ENCODE results near the gene NUP153. TPM values are rescaled to one million over a fixed set of nuclear protein-coding genes. Genes with fewer than 3 reads are reported as not detected.
A peak's percentile ranks its signal among the peaks of the same experiment; 100 is the strongest.

NUP153 gene
- total and polyA plus RNA-seq, 8 donors: 3.8 to 17.4 (median 11.0) TPM

DNA sequence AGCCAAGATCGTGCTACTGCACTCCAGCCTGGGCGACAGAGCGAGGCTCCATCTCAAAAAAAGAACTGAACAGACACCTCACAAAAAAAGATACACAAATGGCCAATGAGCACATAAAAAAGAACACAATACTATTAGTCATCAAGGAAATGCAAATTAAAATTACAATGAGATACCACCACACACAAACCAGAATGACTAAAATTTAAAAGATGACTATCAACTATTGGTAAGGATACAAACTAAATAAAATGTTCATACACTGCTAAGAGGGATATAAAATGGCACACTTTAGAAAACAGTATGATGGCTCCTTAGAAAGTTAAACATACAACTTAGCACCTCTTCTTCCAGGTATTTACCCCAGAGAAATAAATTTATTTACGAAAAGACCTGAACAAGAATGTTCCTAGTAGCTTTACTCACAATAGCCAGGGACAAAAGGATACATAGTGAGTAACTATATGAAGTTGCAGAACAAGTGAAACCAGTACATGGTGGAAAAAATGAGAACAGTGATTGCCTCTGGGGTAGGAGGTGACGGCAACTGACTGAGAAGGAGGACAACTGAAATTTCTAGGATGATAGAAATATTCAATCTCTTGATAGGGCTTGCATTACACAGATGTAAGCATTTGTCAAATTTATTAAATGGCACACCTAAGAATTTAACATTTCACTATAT is 53.4 kb downstream of the NUP153 start:
- no peak for DNase-seq
- H3K4me3 ChIP-seq: no peak overlapping the region
- TF ChIP-seq, protein P1, sequence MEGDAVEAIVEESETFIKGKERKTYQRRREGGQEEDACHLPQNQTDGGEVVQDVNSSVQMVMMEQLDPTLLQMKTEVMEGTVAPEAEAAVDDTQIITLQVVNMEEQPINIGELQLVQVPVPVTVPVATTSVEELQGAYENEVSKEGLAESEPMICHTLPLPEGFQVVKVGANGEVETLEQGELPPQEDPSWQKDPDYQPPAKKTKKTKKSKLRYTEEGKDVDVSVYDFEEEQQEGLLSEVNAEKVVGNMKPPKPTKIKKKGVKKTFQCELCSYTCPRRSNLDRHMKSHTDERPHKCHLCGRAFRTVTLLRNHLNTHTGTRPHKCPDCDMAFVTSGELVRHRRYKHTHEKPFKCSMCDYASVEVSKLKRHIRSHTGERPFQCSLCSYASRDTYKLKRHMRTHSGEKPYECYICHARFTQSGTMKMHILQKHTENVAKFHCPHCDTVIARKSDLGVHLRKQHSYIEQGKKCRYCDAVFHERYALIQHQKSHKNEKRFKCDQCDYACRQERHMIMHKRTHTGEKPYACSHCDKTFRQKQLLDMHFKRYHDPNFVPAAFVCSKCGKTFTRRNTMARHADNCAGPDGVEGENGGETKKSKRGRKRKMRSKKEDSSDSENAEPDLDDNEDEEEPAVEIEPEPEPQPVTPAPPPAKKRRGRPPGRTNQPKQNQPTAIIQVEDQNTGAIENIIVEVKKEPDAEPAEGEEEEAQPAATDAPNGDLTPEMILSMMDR (IDR thresholded peaks at IDR 0.05): no peak
- FAIRE-seq: no peak
- no peaks in the 10 kb centered on the region for H3K27me3 ChIP-seq
- no peaks in the 10 kb centered on the region for H3K9me3 ChIP-seq
- intact Hi-C loops (cut with DNase I): no loop called here
- WGBS, 2 donors: 78 to 79% methylated on average over 5 of the region's 5 CpGs
- peaks cover 0 to 20% (median 0%) of the 10 kb centered on the region in 3 donors for H3K36me3 ChIP-seq
- peaks cover 0 to 17% (median 6%) of the 10 kb centered on the region in 3 donors for H3K4me1 ChIP-seq
- no peak for ATAC-seq
- no peak overlapping the region for H3K27ac ChIP-seq

DNA sequence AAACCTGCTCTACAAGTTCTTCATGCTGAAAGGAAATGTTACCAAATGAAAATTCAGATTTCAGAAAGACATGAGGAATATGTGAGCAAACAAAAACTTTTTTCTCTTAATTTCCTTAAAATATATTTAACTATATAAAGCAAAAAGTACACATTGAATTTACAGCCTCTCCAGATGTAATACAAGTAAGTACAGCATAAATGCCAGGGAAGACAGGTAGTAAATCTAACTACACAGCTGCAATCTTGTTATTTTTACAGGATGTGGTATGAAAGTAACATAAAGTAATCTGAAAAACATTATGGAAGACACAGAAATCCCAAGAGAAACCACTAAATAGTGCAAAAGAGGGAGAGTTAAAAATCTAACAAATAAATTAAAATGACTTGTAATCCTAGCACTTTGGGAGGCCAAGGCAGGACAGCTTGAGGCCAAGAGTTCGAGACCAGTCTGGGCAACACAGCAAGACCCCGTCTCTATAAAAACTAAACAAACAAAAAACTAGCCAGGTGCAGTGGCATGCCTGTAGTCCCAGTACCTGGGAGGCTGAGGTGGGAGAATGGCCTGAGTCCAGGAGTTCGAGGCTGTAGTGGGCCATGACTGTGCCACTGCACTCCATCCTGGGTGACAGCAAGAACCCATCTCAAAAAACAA is 55.9 kb downstream of the NUP153 start:
- Histone ChIP-seq H3K9me3 (no peaks in the 10 kb centered on the region), H3K4me3 (no peak overlapping the region), H3K27me3 (no peaks in the 10 kb centered on the region), H3K4me1 (peaks cover 0 to 17% (median 6%) of the 10 kb centered on the region in 3 donors), H3K36me3 (peaks cover 0 to 29% (median 0%) of the 10 kb centered on the region in 3 donors), H3K27ac (peak overlapping the region in 2 of 4 donors; percentile 14 to 30)
- 76 to 77% methylated on average over 3 of the region's 3 CpGs for WGBS, 2 donors
- TF ChIP-seq, protein P1 (IDR thresholded peaks at IDR 0.05): no peak
- FAIRE-seq: no peak
- intact Hi-C loops (cut with DNase I): no loop called here
- DNase-seq: no peak
- peak in 2 of 4 donors; percentile 13 to 16 for ATAC-seq

DNA sequence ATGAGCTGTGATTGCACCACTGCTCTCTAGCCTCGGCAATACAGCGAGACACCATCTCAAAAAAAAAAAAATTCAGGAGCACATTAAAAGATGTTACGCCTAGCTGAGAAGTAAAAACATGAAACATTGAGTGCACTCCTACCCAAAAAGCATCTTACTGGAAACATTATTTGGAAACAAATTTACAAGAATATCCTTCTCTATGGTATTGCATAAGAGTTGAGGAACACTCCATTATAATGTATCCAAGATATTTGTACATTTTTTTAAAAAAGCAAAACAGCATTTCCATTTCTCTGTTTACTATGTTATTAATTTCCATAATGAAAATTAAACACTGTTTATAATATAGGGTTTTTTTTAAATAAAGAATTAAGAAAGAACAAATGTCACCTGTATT is 58.0 kb downstream of the NUP153 start:
- H3K4me3 ChIP-seq: no peak overlapping the region
- 94 to 98% methylated on average over 3 of the region's 3 CpGs for WGBS, 2 donors
- H3K27ac ChIP-seq: no peak overlapping the region
- DNase-seq (no peak), FAIRE-seq (peak; percentile 65), ATAC-seq (no peak)
- peaks cover 0 to 40% (median 5%) of the 10 kb centered on the region in 3 donors for H3K36me3 ChIP-seq
- TF ChIP-seq, protein P1 (IDR thresholded peaks at IDR 0.05): no peak
- intact Hi-C loops (cut with DNase I): no loop called here
- peaks cover 0 to 17% (median 6%) of the 10 kb centered on the region in 3 donors for H3K4me1 ChIP-seq
- no peaks in the 10 kb centered on the region for H3K9me3 ChIP-seq
- H3K27me3 ChIP-seq: no peaks in the 10 kb centered on the region

DNA sequence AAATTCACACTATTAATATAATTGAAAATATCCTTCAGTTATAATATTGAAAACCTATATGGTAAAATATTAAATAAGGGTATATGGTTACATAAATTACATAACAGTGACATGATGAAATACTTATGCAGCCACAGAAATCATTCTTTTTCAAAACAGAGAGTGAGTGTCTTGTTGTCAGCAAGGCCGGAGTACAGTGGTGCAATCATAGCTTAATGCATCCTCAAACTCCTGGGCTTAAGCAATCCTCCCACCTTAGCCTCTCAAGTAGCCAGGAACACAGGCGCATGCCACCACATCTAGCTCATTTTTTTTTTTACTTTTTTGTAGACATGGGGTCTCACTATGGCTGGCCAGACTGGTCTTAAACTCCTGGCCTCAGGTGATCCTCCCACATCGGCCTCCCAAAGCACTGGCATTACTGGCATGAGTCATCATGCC is 66.2 kb downstream of the NUP153 start:
- Histone ChIP-seq H3K9me3 (no peaks in the 10 kb centered on the region), H3K4me3 (no peak overlapping the region), H3K27me3 (no peaks in the 10 kb centered on the region), H3K4me1 (no peaks in the 10 kb centered on the region), H3K27ac (no peak overlapping the region), H3K36me3 (peaks cover 0 to 45% (median 18%) of the 10 kb centered on the region in 3 donors)
- TF ChIP-seq, protein P1 (IDR thresholded peaks at IDR 0.05): no peak
- no peak for FAIRE-seq
- intact Hi-C loops (cut with DNase I): no loop called here
- WGBS, 2 donors: 97 to 98% methylated on average over 3 of the region's 3 CpGs
- DNase-seq: no peak
- ATAC-seq: no peak

Data from pancreas (tissue), 10 donors.